NCI-H1694 treated with DMSO at 0.1 percent for 48 hours (cell line): ENCODE measurements around the gene SLC35F6.
"Not testable (repeated sequence)": the region's sequence is repeated elsewhere in the genome, so short reads cannot be mapped to it uniquely, and the experiment has no call there.

Experiments
- DNase-seq: peaks from one replicate; lab custom pipeline; 2025; lab: John Stamatoyannopoulos, UW

The SLC35F6 gene

GRCh38 chr2:26784570-26785234, 20.6 kb downstream of the SLC35F6 start:
- DNase-seq: no peak

- peak; percentile 99 for DNase-seq
Measured at GRCh38 chr2:26785431-26786206, 21.5 kb downstream of the SLC35F6 start, which contains the start of gene CENPA. Gene CENPA, plus strand, starts transcription at chr2:26786056. Its CDS starts 141 bp downstream, at chr2:26786197.

DNA sequence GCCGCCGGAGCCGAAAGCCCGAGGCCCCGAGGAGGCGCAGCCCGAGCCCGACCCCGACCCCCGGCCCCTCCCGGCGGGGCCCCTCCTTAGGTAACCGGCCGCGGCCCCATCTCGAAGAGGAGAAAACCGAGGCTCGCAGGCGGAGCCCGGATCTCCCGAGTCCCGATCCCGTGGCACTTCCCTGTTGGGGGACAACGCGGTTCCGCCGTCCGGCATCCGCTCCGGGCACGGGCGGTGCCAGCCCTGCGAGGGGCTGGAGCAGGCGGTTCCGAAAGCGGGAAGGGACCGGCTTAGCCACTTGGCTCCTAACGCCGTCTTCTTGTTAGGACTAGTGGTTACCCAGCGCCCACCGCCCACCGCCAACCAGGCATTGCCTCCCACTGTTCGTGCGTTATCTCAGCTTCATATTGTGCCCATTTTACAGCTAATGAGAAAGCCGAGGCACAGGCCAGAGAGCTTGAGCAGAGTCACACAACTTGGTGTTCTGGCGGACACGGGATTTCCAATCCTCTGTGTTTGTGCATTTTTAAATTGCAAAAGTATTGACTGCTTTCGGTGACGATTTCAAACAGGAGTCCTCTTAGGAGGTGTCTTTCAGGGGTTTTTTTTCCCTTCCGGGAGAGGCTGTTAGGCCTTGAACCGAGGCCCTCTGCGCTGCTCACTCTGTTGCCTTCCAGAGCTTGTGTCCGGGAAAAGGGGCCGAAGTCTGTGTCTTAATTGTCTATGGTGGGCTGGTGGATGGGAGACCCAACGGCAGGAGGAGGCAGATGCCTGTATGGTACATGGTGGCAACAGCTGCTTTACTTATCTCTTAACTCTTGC, 22.3 kb downstream of the SLC35F6 start:
- DNase-seq: no peak

- DNase-seq: no peak
Measured at GRCh38 chr2:26792720-26793119, 28.6 kb downstream of the SLC35F6 start.

DNA sequence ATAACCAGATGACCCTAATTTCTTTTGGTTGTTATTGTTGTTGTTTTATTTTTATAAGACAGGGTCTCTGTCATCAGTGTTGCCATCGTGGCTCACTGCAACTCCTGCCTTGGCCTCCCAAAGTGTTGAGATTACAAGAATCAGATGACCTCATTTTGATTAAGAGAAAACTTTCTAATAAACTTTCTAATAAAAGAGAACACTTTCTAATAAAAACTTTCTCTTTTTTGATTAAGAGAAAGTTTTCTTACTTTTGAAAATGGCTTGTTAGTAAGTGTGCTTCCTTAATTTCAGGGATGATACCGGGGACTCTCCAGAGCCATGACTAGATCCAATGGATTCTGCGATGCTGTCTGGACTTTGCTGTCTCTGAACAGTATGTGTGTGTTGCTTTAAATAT, 29.4 kb downstream of the SLC35F6 start:
- no peak for DNase-seq

GRCh38 chr2:26795135-26795534, 31.1 kb downstream of the SLC35F6 start:
- DNase-seq: not testable (repeated sequence)

DNA sequence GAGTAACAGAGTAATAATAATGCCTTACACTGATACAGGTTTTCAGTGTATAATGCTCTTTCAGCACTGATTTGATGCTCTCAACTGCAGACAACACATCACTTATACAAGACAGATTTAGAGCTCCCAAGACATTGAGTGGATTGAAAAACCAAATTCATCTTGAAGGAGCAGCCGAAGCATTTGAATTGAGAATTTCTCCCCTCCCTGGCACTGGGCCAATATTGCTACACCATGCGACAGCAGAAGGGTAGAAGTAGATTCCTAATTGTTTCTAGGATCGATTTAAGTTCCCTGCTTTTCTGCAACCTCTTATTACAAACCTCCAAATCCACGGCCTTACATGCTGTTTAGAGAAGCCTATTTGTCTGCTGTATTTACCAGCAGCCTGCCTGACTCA, 37.2 kb downstream of the SLC35F6 start:
- DNase-seq: no peak

GRCh38 chr2:26801796-26802195, 37.7 kb downstream of the SLC35F6 start:
- DNase-seq: no peak

GRCh38 chr2:26805241-26805676, 41.2 kb downstream of the SLC35F6 start:
- DNase-seq: no peak

DNA sequence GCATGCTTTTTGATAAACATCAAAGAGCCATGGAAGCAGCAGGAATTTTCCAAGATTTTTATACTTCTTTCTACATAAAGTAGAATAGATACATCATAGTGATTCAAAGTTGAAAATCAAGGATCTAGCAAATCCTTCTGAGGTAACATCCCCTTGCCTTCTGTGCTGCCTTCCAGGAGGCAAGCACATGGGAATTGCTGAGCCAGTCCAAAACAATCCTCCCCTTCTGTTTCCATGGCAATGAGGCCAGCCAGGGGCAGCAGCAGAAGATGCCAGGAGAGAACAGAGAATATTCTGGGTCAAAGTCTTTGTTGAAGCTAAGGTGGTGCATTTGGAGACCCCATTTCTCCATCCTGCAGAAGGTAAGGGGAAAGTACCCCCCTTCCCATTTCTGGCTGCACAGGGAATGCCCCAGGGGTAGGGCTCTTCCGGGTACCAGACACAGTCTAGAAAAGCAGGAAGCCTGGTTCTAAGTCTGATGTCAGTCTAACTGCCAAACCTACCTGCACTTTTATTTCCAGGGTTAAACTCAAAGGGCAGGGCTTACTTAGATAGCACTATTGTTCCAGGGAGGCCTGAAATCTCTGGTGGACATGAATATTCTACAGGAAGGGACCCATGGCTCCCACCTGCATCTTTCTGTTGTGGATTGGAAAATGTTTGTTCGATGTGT, 43.8 kb downstream of the SLC35F6 start:
- DNase-seq: peak; percentile 24

GRCh38 chr2:26809211-26809610, 45.1 kb downstream of the SLC35F6 start:
- DNase-seq: no peak

GRCh38 chr2:26809876-26810577, 45.9 kb downstream of the SLC35F6 start:
- DNase-seq: no peak

DNA sequence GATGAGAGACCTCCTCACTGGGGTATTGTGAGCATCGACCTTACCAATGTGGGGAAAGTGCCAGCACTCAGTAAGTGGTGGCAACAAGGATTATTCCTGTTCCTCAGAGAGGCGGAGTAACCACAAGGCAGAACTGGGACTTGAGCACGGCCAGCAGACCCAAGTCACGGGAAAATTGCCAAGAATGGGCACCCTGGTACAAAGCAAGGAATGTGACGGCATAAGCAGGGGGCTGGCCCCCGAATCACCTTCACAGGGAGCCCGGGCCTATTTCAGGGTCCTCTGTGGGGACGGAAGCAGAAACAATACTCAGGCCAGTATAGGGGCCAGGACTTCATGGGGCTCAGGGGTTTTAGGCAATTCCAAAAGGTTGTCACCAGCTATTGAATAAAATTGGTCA, 47.2 kb downstream of the SLC35F6 start:
- DNase-seq: no peak

- no peak for DNase-seq
Measured at GRCh38 chr2:26811791-26812694, 48.0 kb downstream of the SLC35F6 start.

DNA sequence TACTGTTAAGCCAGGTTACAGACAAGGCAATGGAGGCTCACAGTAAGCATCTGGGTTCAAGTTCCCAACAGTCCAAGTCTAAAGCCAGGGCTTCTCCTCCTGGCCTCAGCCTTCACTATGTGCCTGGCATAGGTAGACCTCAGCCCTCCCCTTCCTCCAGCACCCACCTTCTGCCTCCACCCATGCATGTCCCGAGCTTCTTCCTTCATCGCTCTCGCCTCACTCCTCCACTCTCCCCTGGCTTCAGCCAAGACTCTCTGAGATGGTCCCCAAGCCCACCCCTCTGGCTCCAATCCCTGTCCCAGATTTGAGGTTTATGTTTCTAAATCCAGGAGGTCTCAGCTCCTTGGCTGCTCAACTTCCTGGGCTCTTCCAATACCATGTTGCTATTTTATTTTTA, 48.6 kb downstream of the SLC35F6 start:
- DNase-seq: no peak

DNA sequence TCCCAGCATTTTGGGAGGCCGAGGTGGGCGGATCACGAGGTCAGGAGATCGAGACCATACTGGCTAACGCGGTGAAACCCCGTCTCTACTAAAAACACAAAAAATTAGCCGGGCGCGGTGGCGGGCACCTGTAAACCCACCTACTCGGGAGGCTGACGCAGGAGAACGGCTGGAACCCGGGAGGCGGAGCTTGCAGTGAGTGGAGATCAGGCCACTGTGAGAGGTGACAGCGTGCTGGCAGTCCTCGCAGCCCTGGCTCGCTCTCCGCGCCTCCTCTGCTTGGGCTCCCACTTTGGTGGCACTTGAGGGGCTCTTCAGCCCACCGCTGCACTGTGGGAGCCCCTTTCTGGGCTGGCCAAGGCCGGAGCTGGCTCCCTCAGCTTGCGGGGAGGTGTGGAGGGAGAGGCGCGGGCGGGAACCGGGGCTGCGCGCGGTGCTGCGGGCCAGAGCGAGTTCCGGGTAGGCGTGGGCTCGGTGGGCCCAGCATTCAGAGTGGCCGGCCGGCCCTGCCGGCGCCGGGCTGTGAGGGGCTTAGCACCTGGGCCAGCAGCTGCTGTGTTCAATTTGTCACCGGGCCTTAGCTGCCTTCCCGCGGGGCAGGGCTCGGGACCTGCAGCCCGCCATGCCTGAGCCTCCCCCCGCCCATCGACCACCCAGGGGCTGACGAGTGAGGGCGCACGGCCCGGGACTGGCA, 50.1 kb downstream of the SLC35F6 start:
- DNase-seq: not testable (repeated sequence)

DNA sequence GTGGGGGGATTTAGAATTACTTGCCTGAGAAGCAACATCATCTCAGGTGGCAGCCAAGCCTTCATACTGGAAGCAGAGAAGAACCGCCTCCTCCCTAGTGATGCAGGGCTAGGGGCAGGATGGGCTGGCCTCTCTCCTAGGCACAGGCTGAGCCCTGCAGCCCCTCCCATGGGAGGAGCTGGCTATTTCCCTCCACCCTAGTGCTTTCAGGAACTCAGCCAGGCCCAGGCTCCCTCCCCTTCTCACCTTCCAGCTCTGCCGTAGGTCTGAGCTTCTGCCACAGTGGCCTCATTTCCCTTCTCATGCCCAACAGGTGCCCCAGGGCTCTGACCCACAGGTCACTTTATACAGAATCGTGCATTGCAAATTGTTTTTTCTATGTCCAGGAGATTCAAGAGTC, 52.8 kb downstream of the SLC35F6 start:
- DNase-seq: no peak

- DNase-seq: no peak
Measured at GRCh38 chr2:26818255-26818654, 54.2 kb downstream of the SLC35F6 start.

GRCh38 chr2:26818972-26819371, 54.9 kb downstream of the SLC35F6 start:
- no peak for DNase-seq

DNA sequence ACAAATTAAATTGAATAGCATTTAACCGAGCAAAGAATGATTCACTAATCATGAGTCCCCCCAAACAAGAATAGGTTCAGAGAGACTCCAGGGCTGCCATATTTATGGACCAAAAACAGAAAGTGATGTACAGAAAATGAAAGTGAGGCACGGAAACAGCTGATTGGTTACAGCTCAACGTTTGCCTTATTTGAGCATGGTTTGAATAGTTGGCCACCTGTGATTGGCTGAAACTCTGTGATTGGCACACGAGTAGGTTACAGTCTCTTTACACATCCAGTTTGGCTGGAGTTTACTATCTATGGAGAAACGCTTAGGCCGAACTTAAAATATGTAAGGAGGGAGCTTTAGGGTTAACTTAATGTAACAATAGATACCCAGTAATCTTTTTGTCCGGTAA, 56.8 kb downstream of the SLC35F6 start:
- no peak for DNase-seq
